Immature natural killer cell (primary cell): ENCODE results near the gene GFOD1. TPM values are rescaled to one million over a fixed set of nuclear protein-coding genes. Genes with fewer than 3 reads are reported as not detected.

ENCODE experiments used
- polyA plus RNA-seq, 3 donors: library from polyadenylated mRNA; unstranded; fragments of 300-500 nt; fragmentation: Illumina TruSeq; gene quantifications; one replicate each; pipeline ENCODE4 v1.2.3, GENCODE V29; 2021

Gene GFOD1
- polyA plus RNA-seq, 3 donors from 2014 or later, result 22.5 to 68.8 (median 49.3) TPM

Other genes with a start within 250 kb of the GFOD1 start
- gene TBC1D7, start 159.1 kb downstream of the GFOD1 start, polyA plus RNA-seq, result 10 to 100 TPM; 19.0 to 40.3 (median 23.5) TPM
- gene SIRT5, start 87.0 kb upstream of the GFOD1 start, polyA plus RNA-seq, result 10 to 100 TPM in 2 of 3 donors, 1 to 10 TPM in 1; 7.5 to 12.3 (median 11.2) TPM
- gene NOL7, start 127.7 kb upstream of the GFOD1 start, polyA plus RNA-seq, result 10 to 100 TPM; 57.0 to 92.2 (median 65.1) TPM
- gene RANBP9, start 224.2 kb upstream of the GFOD1 start, polyA plus RNA-seq, result 1 to 10 TPM; 2.4 to 5.5 (median 3.8) TPM